NCI-H2196 (cell line): ENCODE data around the gene CACNA1C.

Source experiments
- DNase-seq: peaks from one replicate; lab custom pipeline; 2025; ENCODE audit not compliant: unreplicated experiment; lab: John Stamatoyannopoulos, UW

The CACNA1C gene

GRCh38 chr12:2335513-2335912 is 282.7 kb downstream of the CACNA1C start:
- no peak for DNase-seq

GRCh38 chr12:2335916-2336315 is 283.1 kb downstream of the CACNA1C start:
- DNase-seq: no peak

DNA sequence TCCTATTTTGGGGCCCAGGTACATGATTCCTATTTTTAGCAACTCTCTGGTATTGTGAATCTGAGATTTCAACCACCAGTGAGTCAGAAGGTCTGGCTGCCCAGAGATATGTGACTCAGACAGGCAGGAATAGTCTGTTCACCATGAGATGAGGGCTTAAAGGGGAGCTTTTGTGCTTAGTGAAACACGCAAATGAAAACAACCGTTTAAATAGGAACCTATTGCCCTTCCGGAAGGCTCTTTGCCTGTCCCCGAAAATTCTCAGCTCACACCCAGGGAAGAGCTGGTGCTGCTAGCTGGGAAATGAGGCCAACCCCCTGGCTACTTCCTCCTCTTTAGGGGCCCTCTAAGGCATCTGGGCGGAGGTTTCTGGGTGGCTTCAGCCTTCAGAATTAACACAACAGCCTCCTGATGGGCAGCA is 283.6 kb downstream of the CACNA1C start:
- no peak for DNase-seq

GRCh38 chr12:2337031-2338010 is 284.5 kb downstream of the CACNA1C start:
- DNase-seq: no peak

GRCh38 chr12:2338381-2338780 is 285.6 kb downstream of the CACNA1C start:
- no peak for DNase-seq

GRCh38 chr12:2338991-2339431 is 286.2 kb downstream of the CACNA1C start:
- no peak for DNase-seq

GRCh38 chr12:2341051-2341751 is 288.4 kb downstream of the CACNA1C start:
- no peak for DNase-seq

- no peak for DNase-seq
Observed at GRCh38 chr12:2341871-2342270, 289.1 kb downstream of the CACNA1C start.

DNA sequence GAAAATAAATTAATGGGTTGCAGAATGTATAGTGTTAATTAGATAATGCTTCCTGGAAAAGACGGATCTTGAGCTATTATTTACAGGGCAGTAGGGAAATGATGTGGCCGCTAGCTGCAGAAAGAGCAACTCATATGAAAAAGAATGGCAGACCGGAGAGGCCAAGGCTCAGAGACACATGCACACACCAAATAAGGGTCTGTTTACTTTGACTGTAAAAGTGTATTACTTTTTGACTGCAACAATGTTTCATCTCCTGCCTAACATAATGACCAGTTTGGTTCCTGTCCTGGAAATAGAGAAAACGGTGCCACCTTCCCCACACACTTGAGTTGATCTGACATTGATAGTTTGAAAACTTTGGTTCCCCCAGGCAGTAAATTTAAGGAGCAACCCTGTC is 290.9 kb downstream of the CACNA1C start:
- no peak for DNase-seq

- DNase-seq: no peak
Observed at GRCh38 chr12:2344476-2344875, 291.7 kb downstream of the CACNA1C start.

GRCh38 chr12:2344885-2345284 is 292.1 kb downstream of the CACNA1C start:
- no peak for DNase-seq

GRCh38 chr12:2345902-2346301 is 293.1 kb downstream of the CACNA1C start:
- DNase-seq: no peak

DNA sequence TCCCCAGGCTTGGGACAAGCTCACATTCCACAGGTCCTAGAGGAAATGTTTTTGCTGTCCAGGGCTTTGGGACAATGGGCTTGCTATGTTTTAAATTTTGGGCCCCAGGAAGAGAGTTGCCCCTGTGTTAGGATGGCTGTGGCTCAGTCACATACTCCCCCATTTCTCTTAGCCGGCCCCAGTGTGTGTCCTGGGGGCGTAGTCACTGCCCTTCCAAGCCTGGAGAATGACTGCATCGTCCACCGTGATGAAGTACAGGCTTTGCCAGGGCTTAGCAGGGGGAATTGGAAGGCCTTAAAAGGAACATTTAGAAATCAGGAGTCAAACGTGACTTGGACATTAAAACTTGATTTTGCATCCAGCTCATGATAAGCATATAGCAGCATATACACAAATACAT is 293.6 kb downstream of the CACNA1C start:
- no peak for DNase-seq

DNA sequence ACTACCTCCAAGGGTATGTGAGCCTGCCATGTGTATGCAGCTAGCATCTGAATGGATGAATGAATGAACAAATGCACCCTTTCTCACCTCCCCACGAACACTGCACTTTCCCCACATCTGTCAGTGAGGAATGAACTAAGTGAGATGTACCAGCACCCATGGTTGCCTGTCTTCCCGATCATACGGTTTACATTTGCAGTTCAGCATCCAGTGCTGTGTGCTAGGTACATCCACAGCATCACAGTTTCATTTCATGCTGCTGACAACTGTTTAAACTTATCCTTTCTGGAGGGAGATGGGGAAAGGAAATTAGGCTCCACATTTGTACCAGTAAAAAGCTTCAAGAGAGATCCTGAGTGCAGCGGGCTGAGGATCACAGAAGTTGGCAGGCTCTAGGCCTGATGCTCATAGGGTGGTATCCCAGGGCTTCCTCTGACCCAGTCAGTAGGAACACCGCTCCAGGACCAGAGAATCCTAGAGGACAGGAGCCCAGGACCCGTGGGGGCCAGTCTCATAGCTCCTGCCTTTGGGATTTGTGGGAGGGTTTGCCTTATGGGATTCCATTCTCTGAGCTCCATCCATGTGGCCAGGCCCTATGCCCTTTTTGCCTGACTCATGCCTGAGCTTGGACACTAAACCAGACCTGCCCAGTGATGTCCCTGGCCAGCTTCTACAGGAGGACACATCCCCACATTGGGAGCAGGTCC is 294.5 kb downstream of the CACNA1C start:
- no peak for DNase-seq

DNA sequence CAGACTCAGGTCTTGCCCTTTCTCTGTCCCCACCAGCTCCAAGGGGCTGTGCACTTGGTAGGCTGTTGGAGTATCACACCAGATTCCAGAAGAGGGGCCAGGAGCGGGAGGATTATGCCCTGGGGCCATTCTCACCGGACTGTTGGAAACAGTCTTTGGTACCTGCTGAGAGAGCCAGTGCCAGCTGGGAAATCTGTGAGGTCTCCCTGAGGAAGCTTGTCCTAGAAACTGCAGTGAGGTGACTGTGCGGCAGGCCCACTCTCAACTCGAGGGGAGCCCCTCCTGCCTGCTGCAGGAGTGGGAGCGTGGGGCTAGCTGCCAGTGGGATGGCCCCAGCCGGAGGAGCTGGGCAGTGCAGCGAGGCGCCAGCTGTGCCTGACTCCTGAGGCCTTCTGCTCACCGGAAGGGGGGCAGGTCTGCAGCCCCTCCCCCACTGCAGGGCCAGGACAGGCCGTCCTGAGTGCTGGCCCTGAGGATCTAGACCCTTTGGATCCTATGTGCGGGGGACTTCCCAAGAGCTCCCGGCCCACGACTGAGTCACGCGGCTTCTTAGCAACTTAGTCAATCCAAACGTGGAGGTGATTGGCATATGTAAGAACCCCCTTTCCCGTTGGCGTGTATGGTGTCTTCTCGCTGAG is 295.2 kb downstream of the CACNA1C start:
- DNase-seq: no peak

DNA sequence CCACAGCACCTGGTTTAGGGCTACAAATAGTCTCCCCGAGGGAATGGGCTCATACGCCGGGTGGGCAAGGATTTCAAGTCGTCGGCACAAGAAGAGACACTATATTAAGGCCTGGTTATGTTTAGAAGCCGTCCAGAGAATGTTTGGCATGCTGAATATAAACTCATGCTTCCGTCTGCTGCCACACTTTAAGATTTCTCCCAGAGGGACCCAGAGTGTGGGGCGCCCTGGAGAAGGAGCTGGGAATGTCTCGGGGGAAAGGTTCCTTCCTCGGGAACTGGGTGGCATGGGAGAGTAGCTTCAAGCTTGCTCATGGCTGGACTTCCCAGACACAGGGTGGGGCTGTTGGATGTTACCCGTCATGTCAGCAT is 295.7 kb downstream of the CACNA1C start:
- DNase-seq: no peak

DNA sequence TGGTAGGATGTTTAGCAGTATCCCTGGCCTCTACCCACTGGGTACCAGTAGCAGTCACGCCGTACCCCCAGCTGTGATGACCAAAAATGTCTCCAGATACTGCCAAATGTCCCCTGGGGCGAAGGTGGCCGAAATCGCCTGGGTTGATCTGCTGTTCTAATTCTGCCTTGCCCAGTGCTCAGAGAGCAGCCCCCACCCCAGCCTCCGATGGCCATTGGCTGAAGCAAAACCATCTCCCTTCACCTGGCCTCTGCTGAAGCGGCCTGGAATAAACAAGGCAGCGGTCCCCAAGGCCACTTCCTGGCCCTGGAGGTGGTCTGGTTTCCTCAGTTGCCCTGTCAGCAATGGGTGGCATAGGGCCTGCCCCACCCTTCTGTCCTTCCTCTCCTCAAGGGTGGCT is 298.4 kb downstream of the CACNA1C start:
- no peak for DNase-seq

GRCh38 chr12:2352203-2352602 is 299.4 kb downstream of the CACNA1C start:
- DNase-seq: no peak

DNA sequence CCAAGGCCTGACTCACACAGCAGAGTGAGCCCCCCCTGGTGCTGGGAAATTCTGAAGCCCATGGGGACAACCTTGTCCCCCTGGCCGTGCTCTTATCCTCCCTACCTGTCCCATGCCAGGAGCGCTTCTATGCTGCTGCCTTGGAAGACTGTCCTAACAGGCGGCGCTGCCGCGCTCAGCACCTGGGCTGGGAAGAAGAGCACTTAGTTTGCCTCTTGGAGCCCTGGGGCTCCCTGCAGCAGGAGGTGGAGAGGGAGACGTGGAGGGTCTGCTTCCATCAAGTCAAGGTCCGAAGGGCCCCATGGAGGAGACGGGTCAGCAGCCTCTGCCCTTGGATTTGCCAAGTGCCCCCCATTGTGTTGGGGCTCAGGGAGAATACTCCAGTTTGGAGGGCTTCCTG is 300.5 kb downstream of the CACNA1C start:
- DNase-seq: no peak

- no peak for DNase-seq
Observed at GRCh38 chr12:2353691-2354090, 300.9 kb downstream of the CACNA1C start.
